B cell (primary cell): ENCODE results near the gene MMP15.

Experiments used
- CTCF ChIP-seq: fragments of 200-600 bp; IDR thresholded peaks from one replicate; pipeline ENCODE4 v1.8.0; 2022; ENCODE audit warnings: antibody characterized with exemption, mild to moderate bottlenecking
- EZH2 ChIP-seq: IDR thresholded peaks from 2 replicates; pipeline ENCODE4 v1.6.1; 2012; ENCODE audit warnings: borderline replicate concordance, low read depth, mild to moderate bottlenecking, moderate library complexity, low read length; ENCODE audit not compliant: insufficient read depth, poor library complexity, severe bottlenecking

- TF ChIP-seq CTCF, result no peak
- no peak for TF ChIP-seq EZH2
Measured at GRCh38 chr16:58024486-58025350, 836 bp upstream of the MMP15 start.
